ENCODE results near the gene DYDC1. TPM values are rescaled to one million over a fixed set of nuclear protein-coding genes. Genes with fewer than 3 reads are reported as not detected.

Gene DYDC1
- total RNA-seq, 1 donor from 2014 or later: not detected

Other genes starting within 250 kb of the DYDC1 start
- 0.40 and 2.0 TPM in 2 replicates for gene PLAC9, start 224.0 kb downstream of the DYDC1 start, total RNA-seq
- gene ANXA11, start 151.2 kb downstream of the DYDC1 start, total RNA-seq: 14.7 and 17.2 TPM in 2 replicates
- gene MAT1A, start 67.1 kb downstream of the DYDC1 start, total RNA-seq: not detected in 2 replicates
- gene DYDC2, start within 50 bp of the DYDC1 start, total RNA-seq: not detected in 2 replicates
- 92.8 and 195 TPM in 2 replicates for gene PRXL2A, start 51.8 kb upstream of the DYDC1 start, total RNA-seq
- gene TSPAN14, start 97.6 kb upstream of the DYDC1 start, total RNA-seq: 35.7 and 60.9 TPM in 2 replicates
- under 0.01 TPM in 1 of 2 replicates, not detected in the other for gene SH2D4B, start 181.1 kb upstream of the DYDC1 start, total RNA-seq

All from lung microvascular endothelial cell (primary cell).